NCI-H2227 (cell line): Measurements from ENCODE around the gene PRKAB1.

Source experiments
- DNase-seq: peaks from one replicate; lab custom pipeline; 2025; ENCODE audit not compliant: unreplicated experiment; lab: John Stamatoyannopoulos, UW

The PRKAB1 gene

GRCh38 chr12:119660076-119660475 lies 7.9 kb upstream of the PRKAB1 start:
- no peak for DNase-seq

GRCh38 chr12:119661882-119662281 lies 6.1 kb upstream of the PRKAB1 start:
- DNase-seq, result no peak

GRCh38 chr12:119664642-119665041 lies 3.3 kb upstream of the PRKAB1 start:
- no peak for DNase-seq

- no peak for DNase-seq
Measured at GRCh38 chr12:119665164-119665929, 2.6 kb upstream of the PRKAB1 start.

GRCh38 chr12:119666226-119666795 lies 1.6 kb upstream of the PRKAB1 start:
- no peak for DNase-seq

GRCh38 chr12:119666900-119667576 lies 895 bp upstream of the PRKAB1 start:
- no peak for DNase-seq

GRCh38 chr12:119668324-119668841 lies 450 bp downstream of the PRKAB1 start:
- DNase-seq, result no peak

GRCh38 chr12:119669744-119670472 lies 2.0 kb downstream of the PRKAB1 start:
- DNase-seq, result no peak

- no peak for DNase-seq
Measured at GRCh38 chr12:119671070-119671469, 3.1 kb downstream of the PRKAB1 start.

GRCh38 chr12:119672194-119672593 lies 4.3 kb downstream of the PRKAB1 start:
- no peak for DNase-seq

- DNase-seq, result no peak
Measured at GRCh38 chr12:119673634-119674033, 5.7 kb downstream of the PRKAB1 start.

GRCh38 chr12:119674560-119674959 lies 6.6 kb downstream of the PRKAB1 start:
- no peak for DNase-seq

GRCh38 chr12:119676022-119676421 lies 8.1 kb downstream of the PRKAB1 start:
- no peak for DNase-seq

GRCh38 chr12:119676573-119676972 lies 8.6 kb downstream of the PRKAB1 start:
- no peak for DNase-seq

- DNase-seq, result no peak
Measured at GRCh38 chr12:119678459-119678858, 10.5 kb downstream of the PRKAB1 start.

GRCh38 chr12:119679081-119679480 lies 11.1 kb downstream of the PRKAB1 start:
- DNase-seq, result peak; percentile 71

- peak; percentile 50 for DNase-seq
Measured at GRCh38 chr12:119679490-119679889, 11.6 kb downstream of the PRKAB1 start.

GRCh38 chr12:119681111-119681510 lies 13.2 kb downstream of the PRKAB1 start:
- no peak for DNase-seq

GRCh38 chr12:119681728-119682638 lies 14.1 kb downstream of the PRKAB1 start:
- DNase-seq, result no peak

GRCh38 chr12:119682639-119683252 lies 14.8 kb downstream of the PRKAB1 start:
- no peak for DNase-seq
